Middle frontal gyrus (tissue), 1 donor: Measurements from ENCODE around the gene ACACA.
"Not testable (repeated sequence)": the region's sequence is repeated elsewhere in the genome, so short reads cannot be mapped to it uniquely, and the experiment has no call there.

ENCODE experiments used
- DNase-seq: peaks from one replicate; pipeline ENCODE4 v3.0.0-alpha.2; 2015; ENCODE audit warnings: low spot score; ENCODE audit errors: extremely low spot score

ACACA gene

DNA sequence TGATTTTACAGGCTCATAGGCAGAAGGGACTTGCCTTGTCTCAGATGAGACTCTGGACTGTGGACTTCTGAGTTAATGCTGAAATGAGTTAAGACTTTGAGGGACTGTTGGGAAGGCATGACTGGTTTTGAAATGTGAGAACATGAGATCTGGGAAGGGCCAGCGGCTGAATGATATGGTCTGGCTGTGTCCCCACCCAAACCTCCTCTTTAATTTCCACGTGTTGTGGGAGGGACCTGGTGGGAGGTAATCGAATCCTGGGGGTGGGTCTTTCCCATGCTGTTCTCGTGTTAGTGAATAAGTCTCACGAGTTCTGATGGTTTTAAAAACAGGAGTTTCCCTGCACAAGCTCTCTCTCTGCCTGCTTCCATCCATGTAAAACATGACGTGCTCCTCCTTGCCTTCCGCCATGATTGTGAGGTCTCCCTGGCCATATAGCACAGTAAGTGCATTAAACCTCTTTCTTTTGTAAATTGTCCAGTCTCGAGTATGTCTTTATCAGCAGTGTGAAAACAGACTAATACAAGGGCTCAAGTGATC lies 59.7 kb downstream of the ACACA start:
- DNase-seq: not testable (repeated sequence)

DNA sequence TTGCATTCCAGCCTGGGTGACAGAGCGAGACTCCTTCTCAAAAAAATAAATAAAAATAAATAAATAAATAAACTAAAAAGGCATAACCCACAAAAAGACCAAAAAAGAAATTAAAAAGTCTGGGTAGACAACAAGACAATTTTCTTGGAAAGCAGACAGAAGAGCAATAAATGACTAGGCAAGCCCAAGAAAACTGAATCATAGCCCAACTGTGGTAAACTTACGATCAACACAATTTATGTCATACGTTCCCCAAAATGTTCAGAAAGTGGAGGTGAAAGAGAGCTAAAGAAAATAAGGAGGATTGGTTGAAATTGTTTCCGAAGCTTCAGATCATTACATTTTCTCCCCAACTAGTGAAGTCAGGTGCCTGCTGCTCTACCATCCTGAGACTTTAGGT lies 62.1 kb downstream of the ACACA start:
- no peak for DNase-seq

DNA sequence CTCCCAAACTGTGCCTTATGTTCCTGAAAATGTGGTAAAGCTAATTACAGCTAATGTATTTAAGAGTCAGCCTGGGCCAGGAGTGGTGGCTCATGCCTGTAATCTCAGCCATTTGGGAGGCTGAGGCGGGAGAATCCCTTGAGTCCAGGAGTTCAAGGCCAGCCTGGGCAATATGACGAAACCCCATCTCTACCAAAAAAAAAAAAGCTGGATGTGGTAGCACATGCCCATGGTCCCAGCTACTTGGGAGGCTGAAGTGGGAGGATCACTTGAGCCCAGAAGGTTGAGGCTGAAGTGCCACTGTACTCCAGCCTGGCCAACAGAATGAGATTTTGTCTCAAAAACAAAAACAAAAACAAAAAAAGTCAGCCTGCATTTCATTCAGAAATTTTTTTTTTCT lies 64.0 kb downstream of the ACACA start:
- no peak for DNase-seq

DNA sequence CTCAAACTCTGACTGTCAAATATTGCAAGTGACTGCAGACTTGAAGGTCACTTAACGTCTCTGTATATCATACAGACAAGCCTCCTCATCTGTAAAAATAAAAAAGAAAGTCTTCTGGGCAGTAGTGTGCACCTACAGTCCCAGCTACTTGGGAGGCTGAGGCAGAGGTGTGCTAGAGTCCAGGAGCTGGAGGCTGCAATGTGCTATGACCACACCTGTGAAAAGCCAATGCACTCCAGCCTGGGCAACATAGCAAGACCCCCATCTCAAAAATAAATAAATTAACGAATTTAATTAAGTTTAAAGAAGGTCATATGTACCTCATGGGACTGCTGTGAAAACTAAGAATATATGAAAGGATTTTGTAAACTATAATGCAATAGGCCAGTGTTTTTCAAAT lies 65.8 kb downstream of the ACACA start:
- no peak for DNase-seq

DNA sequence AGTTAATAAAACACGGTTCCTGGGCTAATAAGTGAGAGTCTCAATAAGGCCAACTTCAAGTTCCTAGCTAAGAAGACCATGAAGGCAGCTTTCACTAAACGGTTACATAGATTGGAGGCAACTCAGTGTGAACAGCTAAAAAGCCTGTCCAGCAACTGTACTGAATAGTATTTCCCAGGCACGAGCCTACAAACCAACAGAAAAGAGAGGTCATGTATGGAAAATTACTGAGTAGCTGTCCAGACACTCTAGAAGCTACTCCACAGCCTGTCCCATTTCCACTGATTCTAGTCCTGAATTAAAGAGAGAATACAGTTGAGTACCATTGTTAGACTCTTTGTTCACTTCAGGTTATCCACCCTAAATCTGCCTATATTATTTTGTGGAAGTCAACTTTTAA lies 67.3 kb downstream of the ACACA start:
- no peak for DNase-seq

DNA sequence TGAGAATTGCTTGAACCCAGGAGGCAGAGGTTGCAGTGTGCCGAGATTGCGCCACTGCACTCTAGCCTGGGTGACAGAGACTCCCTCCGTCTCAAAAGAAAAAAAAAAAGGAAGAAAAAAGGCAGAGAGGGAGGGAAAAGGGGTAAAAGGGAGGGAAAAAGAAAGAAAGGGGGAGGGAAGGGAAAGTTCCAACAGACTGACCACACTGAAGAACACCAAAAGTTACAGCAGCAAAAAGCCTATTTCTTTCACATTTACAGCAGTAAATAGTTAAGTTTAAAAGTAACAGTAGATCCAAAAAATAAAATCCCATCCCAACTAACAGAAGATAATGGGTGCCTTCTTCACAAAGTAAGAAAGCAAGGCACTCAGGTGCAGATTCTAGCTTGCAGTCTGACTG lies 67.8 kb downstream of the ACACA start:
- DNase-seq: no peak

DNA sequence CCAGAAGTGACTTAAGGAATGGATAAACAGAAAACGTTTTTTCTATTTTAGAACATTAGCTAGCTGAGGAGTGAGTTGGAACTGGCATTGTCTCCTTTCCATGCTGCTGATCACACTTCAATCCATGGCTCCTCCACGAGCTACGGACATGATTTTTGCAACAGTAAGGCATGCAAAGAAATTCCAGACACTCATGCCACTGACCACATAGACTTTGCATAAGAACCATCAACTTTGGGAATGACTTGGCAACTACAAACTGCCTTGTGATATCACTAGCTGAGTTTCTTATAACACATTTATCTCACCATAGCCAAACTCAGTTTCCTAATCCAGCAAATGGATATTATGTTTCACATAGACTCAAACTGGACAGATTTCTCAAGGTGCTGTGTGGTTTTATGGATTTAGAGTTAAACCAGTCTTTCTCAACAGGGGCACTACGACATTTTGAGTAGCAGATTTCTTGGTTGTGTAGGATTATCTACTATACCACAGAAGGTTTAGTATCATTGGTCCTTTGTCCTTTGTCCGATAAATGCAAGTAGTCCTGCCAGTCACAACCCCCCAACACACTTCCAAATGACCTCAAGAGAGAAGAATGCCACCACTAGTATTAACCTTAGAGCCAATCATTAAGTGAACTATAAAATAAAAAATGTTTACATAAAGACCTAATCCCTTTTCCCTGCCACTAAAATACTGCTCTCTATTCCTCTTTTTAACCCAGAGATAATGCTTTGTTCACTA lies 79.1 kb downstream of the ACACA start:
- no peak for DNase-seq

DNA sequence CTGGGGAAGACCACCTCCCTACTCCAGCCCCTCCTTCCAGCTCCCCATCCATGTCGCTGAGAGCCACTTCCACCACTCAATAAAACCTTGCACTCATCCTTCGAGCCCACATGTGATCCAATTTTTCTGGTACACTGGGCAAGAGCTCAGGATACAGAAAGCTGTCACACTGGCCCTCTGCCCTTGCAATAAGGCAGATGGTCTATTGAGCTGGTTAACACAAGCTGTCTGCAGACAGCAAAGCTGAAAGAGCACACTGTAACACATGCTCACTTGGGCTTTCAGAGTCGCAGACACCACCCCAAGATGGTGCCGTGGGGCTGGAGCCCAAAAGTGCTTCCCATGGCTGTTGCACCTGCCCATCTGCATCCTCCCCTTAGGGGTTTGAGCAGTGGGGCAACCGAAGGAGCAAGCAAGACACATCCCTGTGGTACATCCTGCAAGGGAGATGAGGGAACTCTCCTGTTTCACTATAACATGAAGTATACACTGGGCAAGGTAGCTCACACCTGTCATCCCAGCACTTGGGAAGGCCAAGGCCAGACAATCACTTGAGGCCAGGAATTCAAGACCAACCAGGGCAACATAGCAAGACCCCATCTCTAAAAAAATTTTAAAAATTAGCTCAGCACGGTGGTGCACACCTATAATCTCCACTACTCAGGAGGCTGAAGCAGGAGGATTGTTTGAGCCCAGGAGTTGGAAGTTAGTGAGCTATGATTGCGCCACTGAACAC lies 83.6 kb downstream of the ACACA start:
- DNase-seq: no peak

DNA sequence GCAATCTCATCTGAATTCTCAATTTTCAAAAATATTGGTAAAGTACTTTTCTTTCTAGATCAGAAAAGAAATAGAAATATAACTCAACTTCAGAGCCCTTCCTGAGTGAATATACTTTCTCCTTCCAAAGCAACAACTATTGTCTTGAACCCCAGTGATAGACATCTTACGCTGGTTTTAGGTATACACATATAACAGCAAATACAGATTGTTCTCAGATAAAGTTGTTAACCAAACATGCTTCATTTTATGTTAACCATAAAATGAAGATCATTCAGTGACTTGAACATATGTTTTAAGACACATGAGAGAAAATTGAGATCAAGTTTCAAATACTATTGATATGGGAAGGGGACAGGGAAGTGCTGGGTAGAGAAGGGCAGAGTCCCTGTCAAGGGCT lies 84.5 kb downstream of the ACACA start:
- DNase-seq: no peak

DNA sequence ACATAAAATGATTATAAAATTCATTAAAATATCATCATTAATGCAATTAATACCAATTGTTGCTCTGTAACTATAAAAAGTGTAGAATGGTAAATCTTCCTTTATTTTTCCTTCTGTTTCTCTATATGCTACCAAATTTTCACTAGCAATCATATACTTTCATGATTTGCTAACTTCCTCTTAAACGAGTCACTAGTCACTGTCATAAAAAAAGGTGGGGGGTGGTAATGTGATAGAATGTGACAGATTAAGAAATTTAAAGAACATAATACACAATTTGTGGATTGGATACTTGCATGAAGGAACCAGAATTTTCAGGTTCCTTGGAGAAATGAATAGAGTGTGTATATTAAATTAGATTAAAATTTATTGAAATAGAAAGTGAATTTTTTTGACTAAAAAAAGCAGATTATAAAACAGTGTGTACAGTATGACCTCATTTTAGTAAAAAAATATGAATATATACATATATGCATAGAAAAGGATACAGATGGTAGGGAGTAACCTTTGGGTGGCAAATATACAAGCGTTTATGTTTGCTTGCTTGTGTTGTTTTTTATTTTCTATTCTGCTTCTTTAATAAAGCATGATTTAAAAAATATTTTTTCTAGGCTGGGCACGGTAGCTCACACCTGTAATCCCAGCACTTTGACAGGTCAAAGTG lies 87.6 kb downstream of the ACACA start:
- no peak for DNase-seq

DNA sequence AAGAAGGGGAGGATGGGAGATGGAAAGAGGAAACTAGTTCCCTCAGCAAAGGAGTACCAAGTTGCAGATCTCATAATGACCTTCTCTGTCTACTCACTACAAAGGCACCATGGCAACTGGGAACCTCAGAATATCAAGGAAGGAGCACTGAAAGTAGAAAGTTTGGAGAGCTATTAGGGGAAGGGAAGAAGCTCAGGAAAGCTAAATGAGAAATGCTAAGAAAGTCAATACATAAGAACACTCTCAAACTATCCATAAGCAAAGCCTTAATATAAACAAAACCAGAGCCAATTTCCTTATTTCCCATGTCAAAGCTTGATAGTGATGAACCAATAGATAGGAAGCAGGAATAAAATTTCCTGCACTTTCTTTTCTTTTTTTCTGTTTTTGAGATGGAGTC lies 88.8 kb downstream of the ACACA start:
- no peak for DNase-seq

DNA sequence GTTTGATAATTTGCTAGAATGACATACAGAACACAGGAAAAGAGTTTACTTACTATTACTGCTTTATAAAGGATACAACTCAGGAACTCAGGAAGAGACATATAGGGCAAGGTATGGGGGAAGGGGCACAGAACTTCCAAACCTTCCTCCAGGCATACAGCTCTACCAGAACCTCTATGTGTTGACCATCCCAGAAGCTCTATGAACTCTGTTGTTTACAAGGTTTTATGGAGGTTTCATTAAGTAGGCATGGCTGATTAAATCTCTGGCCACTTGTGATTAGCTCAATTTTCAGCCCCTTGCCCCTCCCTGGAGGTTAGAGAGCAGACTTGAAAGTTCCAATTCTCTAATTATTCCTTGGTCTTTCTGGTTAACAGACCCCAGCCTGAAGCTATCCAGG lies 91.0 kb downstream of the ACACA start:
- no peak for DNase-seq

DNA sequence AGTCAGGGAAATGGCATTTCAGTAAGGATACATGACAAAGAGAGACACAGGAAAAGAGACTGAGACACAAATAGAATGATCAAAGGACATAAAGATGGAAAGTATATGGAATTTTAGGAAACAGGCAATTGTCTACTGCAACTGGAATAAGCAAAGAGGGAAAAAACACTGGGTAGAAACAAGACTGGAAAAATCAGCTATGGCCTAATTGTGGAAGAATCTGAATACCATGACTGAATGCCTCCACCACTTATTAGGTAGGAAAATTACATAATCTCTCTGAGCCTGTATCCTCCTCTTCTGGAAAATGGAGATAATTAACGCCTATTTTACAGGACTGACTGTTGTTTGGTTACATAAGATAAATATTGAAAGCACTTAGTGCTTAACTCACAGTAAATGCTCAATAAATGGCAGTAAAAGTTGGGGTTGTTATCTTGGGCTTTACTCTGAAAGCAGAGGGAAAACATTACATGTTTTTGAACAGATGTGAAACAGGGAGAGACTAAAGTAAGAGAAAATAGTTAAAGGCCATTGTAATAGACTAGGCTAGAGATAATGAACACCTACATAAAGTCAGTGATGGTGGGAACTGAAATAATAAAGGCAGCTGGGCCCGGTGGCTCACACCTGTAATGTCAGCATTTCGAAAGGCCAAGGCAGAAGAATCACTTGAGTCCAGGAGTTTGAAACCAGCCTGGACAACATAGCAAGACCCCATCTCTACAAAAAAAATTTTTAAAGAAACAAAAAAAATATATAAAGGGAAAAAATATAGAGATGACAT lies 94.3 kb downstream of the ACACA start:
- DNase-seq: no peak

DNA sequence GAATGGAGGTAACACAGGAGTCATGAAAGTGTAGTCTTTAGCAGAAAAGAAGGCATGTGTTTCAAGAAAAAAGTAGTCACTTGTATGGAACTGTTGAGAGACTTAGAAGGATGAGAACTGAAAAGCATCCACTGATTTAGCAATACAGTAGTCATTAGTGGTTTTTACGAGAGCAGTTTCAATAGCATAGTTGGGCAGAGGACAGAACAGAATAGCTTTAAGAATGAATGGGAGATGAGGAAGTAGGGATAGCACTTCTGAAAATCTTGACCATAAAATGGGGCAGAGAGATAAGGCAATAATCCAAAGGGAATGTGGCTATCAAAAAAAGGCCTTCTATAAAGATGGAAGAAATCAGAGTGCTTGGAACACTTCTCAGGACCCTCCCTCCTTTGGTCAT lies 95.7 kb downstream of the ACACA start:
- no peak for DNase-seq

DNA sequence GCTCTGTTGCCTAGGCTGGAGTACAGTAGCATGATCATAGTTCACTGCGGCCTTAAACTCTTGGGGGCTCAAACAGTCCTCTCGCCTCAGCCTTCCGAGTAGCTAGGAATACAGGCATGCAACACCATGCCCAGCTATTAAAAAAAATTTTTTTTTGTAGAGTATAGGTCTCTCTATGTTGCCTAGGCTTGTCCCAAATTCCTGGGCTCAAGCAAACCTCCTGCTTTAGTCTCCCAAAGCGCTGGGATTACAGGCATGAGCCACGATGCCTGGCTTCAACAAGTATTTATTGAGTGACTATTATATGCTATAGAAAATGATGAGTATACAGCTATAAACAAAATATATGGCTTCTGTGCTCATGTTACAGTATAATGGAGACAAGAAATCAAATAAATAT lies 97.6 kb downstream of the ACACA start:
- DNase-seq: no peak

DNA sequence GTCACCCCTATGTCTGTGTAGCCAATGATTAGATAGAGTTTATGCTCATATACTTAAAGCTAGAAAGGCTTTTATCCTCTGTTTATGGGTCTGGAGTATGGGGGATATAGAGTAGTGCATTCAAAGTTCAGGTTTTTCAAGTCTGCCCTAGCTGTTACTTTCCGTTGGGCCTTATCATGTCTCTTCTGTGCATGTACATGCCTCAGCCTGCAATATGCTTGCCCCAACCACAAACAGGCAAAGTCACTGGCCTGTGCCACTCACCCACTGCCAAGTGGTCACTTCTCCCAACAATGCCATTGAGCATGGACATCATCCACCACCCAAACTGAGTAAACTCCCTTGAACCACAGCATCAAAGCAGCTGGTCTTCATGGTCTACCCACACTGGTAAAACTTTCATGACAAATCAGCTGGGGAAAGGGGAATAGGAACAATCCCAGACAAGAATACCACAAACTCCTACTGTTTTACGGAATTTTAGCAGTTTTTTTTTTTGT lies 101.2 kb downstream of the ACACA start:
- no peak for DNase-seq

DNA sequence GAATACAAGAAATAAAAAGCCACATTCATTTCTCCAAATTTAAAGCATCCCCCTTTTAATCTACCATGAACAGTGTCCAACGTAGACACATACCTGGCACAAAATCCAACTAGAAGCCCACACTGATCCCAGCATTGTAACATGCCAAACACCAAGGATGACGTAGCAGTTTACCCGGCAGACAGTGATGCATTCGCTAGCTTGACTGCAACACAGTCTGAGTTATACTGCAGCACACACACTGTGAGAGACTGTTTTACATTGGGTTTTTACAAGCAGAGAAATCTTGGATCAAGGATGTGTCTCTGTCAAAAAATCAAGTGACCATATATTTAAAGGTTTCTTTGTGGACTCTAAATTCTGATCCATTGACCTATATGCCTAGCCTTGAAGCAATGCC lies 105.3 kb downstream of the ACACA start:
- DNase-seq: no peak

DNA sequence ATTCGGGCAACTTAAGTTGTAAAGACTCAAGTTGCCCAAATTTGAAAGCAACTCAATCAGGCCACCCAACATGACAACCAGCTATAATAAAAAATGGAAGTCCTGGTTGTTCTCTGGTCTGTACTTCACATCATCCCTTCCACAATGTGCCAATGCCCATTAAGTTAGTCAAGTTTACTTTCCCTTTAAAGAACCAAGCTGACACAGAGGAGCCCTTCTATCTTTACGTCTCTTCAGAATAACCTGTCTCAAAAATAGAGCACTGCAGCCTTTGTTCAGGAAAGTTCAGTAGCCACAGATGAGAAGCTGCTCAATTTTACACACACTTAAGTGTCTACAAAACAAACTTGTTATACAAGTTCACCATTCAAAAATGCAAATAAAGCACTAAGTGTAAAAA lies 106.0 kb downstream of the ACACA start:
- DNase-seq: no peak

DNA sequence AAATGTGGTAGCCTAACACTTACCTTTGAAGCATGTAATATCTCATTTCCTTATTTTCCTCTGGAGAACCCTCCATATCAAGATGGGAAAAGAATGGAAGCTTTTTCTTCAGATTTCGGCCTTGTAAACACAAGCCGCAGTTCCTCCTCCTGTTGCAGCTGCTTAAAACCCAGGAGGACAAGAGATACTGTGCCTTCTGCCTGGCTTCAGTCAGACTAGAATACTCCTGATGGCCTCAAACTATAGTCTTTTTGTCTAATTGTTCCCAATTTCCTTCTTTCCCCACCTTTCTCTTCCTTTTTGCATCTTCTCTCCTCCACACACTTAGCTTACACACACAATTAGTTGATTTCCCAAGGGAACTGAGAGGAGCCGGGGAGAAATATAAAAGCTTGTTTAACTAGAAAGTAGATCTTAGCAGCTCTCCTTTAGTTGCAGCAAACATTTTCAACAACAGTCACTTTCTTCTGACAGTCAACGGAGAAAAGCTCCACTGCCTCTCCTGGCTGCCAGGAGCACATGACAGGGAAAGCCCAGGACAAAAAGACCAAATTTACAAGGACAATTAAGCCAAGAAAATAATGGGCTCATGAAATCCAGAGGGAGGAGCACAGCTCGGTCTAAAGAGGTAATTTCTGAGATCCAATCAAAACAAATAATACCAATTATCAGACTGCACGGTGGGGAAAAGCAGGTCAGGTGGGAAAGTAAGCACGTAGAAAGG lies 107.2 kb downstream of the ACACA start:
- DNase-seq: no peak

DNA sequence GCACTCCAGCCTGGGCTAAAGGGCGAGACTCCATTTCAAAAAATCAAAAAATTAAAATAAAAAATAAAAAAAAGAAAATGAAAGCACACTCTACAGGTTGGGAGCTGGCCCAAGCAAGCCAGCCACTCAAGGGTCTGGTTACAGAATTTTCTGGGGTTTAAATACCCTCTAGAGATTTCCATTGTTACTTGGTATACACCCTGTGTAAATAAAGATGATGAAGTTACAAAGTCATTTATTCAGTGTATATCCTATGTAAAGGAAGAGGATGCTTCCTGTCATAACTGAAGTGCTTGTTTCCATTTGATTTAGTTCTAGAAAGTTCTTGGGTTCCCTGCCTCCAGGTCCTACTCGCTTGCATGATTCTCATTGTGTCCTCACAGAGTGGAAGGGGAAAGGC lies 110.7 kb downstream of the ACACA start:
- no peak for DNase-seq

DNA sequence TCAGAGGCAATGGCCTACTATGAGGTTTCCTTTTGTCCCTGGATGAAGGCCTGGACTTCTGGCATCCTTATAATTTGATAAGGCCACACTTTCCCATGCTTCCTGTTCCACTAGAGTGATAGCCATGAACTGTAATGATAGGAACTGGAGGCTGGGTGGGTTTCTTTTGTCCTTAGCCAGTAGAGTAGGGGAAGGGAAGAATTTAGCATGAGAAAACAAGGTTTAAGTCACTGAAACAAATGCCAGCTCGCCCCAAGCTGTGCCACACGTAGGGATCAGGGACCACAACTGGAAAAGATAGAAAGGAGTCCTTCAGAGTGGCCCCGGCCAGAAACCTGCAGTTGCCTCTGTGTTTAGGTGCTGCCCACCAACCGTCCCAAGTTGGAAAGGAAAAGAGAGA lies 111.7 kb downstream of the ACACA start:
- DNase-seq: no peak
